VCaP (cell line): ENCODE results near the gene IFI30.
"Not testable (repeated sequence)": the region's sequence is repeated elsewhere in the genome, so short reads cannot be mapped to it uniquely, and the experiment has no call there.

Experiments used
- H3K27ac ChIP-seq: fragments of 450-650 bp; 2 replicates; pipeline ENCODE4 v1.5.1; 2017
- TF ChIP-seq, protein P1 (sequence below): fragments of 450-650 bp; conservative IDR thresholded peaks from 2 replicates; pipeline ENCODE4 v1.5.1; 2017; ENCODE audit warnings: mild to moderate bottlenecking, moderate library complexity

Gene IFI30

DNA sequence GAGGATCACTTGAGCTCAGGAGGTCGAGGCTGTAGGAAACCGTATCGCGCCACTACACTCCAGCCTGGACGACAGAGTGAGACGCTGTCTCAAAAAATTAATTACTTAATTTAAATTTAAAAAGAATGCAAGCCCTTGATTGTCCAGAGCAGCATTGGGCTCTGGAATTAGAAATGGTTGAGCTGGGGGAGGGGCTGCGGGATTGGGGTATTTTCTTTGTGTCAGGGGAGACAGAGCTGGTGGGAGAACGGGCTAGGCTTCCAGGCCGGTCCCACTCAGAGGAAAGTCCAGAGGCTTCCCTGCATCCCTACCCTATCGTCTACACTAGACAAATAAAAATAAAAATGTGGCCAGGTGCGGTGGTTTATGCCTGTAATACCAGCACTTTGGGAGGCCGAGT, 32.4 kb downstream of the IFI30 start:
- TF ChIP-seq, protein P1, sequence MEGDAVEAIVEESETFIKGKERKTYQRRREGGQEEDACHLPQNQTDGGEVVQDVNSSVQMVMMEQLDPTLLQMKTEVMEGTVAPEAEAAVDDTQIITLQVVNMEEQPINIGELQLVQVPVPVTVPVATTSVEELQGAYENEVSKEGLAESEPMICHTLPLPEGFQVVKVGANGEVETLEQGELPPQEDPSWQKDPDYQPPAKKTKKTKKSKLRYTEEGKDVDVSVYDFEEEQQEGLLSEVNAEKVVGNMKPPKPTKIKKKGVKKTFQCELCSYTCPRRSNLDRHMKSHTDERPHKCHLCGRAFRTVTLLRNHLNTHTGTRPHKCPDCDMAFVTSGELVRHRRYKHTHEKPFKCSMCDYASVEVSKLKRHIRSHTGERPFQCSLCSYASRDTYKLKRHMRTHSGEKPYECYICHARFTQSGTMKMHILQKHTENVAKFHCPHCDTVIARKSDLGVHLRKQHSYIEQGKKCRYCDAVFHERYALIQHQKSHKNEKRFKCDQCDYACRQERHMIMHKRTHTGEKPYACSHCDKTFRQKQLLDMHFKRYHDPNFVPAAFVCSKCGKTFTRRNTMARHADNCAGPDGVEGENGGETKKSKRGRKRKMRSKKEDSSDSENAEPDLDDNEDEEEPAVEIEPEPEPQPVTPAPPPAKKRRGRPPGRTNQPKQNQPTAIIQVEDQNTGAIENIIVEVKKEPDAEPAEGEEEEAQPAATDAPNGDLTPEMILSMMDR = no peak
- H3K27ac ChIP-seq = no peak overlapping the region

DNA sequence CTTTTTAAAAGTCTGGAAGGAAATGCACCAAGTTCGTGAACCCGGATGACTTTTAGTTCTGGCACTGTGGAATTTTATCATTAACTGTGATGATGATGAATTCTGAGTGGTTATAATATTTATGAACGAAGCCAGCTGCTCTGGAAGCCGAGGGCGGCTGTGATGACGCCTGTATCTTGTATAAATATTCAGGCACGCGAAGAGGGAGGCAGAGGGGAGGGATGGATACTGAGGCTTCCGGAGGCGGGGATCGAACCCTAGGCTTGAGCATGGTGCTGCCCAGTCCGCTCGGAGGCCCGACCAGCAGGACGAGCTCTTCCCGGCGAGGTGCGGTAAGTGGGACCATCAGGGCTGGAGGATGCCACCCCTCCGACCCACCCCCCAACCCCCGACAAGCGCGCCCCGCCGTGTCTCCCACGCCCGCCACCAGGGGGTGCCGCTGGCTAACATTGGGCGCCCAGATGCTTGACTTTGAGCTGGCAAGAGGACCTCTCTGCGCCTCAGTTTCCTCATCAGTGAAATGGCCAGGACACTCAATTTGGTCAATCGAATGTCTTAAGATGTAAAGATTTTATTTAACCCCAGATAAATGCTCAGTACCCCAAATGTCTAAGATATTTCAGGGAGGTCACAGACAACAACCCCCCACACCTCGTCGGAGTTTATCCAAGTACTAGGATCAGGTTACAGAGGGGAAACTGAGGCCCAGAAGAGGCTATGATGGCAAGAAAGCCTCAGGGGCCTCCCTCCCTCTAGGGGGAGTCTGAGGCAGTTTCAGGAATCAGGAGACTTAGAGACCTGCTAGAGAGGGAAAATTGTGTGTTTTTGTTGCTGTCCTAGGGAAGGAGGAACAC, 34.7 kb downstream of the IFI30 start:
- TF ChIP-seq, protein P1 = peak; percentile 72
- H3K27ac ChIP-seq = no peak overlapping the region

DNA sequence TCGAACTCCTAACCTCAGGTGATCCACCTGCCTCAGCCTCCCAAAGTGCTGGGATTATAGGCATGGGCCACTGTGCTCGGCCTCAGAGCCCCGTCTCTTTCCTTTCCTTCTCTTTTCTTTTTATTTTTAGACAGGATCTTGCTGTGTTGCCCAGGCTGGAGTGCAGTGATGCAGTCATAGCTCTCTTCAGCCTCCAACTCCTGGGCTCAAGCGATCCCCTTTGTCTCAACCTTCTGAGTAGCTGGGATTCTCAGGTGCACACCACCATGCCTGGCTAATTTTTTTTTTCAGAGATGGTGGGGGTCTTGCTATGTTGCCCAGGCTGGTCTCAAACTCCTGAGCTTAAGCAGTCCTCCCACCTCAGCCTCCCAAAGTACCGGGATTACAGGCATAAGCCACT, 36.3 kb downstream of the IFI30 start:
- H3K27ac ChIP-seq = not testable (repeated sequence)

DNA sequence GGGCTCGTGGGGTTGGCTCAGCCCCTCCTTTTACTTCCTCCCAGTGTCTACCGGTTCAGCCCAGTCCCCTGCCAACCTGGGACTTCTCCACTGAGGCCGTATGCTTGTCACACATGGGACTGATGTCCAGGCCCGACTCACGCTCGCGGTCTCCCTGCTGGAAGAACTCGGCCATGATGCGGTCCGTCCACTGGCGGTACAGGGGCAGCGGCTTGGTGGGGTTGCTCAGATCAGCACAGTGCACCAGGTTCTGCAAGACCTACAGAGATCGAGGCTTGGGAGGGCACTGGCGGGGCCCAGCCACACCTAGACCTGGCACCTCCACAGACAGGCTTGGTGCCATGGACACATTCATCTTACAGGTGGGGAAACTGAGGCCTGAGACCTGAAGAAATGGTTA, 38.1 kb downstream of the IFI30 start:
- H3K27ac ChIP-seq = no peak overlapping the region

DNA sequence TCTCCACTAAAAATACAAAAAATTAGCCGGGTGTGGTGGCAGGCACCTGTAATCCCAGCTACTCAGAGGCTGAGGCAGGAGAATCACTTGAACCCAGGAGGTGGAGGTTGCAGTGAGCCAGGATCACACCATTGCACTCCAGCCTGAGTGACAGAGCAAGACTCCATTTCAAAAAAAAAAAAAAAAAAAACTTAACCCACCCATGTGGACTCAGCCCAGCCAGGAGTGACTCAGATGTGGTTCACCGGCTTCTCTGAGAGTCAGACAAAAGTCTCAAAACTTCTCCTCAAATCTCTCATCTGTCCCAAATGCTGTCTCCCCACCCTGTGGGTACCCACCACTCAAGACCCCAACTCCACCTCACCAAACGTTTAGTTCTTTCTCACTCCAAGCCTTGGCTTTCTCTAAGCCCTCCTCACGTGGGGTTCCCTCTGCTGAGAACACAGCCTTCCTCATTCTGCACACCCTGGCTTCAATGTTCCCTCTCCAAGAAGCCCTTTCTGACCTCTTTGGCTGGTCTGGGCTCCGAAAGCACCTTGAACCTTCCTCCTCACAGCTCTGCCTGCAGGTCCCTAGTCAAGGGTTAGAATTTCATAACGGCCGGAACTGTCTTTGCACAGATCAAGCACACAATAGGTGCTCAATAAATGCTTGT, 41.3 kb downstream of the IFI30 start:
- no peak overlapping the region for H3K27ac ChIP-seq
- TF ChIP-seq, protein P1 = no peak

More for the DNA sequence above, 38.1 kb downstream of the IFI30 start:
- TF ChIP-seq, protein P1 = no peak

DNA sequence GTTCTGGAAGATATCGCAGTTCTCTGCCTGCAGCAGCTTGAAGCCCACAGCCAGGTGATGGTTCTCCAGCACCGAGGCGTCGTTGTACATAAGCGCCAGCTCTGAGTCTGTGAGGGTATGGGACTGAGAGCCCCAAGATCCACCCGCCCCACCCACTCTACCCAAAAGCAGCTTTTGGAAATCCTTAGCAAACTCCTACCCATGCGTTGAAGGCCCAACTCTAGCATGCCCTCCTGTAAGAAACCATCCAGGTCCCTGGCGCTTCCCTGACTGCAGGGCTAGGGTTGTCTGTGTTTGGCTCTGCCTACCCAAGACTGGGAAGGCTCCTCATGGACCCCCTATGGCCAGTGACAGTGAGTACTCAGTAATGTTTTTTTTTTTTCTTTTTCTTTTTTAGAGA, 43.2 kb downstream of the IFI30 start:
- no peak overlapping the region for H3K27ac ChIP-seq
- TF ChIP-seq, protein P1 = no peak

DNA sequence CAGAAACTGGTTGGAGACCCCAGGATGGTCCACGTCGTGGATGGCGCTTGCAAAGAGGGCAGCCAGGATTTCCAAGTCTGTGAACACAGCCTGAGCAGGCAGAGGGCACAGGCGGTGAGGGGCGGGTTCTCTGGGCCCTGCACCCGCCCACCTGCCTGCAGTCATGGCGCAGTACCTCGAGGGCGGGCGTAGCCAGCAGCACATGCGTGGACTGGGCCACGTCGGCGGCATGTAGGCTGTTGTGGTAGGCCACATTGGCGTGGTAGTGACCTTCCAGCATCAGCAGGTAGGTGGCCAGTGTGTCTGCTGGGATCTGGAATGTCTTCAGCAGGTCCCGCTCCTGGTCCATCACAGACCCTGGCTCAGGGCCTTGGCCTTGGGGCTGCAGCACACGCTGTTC, 44.5 kb downstream of the IFI30 start:
- no peak overlapping the region for H3K27ac ChIP-seq
- TF ChIP-seq, protein P1 = no peak

DNA sequence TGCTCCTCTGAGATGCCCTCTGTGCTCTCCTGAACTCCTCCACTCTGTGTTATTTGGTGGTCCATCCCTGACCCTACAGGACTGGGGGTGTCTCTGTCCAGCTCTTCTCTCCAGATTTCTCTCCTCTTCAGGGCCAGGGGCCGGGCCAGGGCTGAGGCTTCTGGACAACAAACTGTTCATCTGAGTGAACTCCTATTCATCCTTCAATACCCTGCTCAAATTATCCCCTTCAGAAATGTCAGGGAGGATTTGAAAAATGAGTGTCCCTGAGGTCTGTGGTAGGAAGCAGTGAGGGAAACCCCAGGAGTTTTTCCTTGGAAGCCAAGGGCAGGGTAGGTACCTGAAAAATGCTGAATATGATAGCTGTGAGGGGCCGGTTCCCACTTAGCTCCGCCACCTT, 45.0 kb downstream of the IFI30 start:
- H3K27ac ChIP-seq = no peak overlapping the region
- TF ChIP-seq, protein P1 = no peak
